ENCODE measurements around the gene IFITM1. TPM values are rescaled to one million over a fixed set of nuclear protein-coding genes. Genes with fewer than 3 reads are reported as not detected.
A peak's percentile ranks its signal among the peaks of the same experiment; 100 is the strongest.

The IFITM1 gene
- polyA plus RNA-seq, 3 donors: 26.0 to 49.5 (median 36.3) TPM

DNA sequence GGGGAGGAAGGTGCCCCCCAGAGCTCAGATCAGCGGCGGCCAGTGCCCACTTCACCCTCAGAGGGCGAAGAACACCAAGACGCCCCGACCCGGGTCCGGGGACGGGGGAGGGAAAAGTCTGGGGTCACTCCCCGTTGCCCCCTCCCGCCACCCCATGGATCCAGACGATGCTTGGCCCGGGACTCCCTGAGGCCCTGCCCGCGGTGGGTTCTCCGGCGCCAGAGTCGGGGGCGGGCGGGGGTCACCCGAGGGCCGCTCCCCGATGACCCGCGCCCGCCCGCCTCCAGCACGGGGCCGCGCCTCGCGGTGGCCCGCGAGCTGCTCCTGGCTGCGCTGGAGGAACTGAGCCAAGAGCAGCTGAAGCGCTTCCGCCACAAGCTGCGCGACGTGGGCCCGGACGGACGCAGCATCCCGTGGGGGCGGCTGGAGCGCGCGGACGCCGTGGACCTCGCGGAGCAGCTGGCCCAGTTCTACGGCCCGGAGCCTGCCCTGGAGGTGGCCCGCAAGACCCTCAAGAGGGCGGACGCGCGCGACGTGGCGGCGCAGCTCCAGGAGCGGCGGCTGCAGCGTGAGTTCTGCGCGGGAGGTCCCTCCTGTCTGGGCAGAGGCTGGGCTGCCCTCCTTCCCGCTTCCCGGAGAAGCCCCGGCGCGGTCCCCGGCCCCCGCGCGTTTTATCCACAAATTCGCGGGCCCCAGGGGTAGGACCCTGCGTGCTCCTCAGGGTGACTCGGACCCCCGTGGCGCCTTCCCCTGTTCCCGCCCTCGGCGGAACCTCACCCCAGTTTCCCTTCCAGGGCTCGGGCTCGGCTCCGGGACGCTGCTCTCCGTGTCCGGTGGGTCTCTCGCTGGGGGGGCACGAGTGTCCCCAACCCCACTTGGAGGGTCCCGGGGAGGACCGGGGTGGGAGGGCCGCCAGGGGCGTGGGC lies 34.5 kb upstream of the IFITM1 start:
- Mint-ChIP-seq H3K27ac (no peak overlapping the region), H3K4me1 (peaks cover 35% of the 10 kb centered on the region), H3K4me3 (peak overlapping the region in 1 of 2 donors; percentile 88), H3K27me3 (ENCODE audit: low read depth in 3 of 3) (peaks cover 52 to 70% (median 55%) of the 10 kb centered on the region in 3 donors), H3K36me3 (peaks cover 14 to 16% of the 10 kb centered on the region in 2 donors), H3K9me3 (peaks cover 0 to 27% (median 18%) of the 10 kb centered on the region in 7 donors)
- Histone ChIP-seq H2AFZ (ENCODE audit: insufficient read depth, low read depth, low read length, poor library complexity, severe bottlenecking) (peak overlapping the region; percentile 67), H3K4me1 (ENCODE audit: control insufficient read depth in 1 of 2, insufficient read depth in 2 of 2, low read length in 2 of 2) (peaks cover 34 to 48% of the 10 kb centered on the region in 2 donors), H3K9ac (ENCODE audit: insufficient read depth, low read length, poor library complexity, severe bottlenecking) (no peak overlapping the region), H3K36me3 (replicated peaks in 1 of 2; ENCODE audit: control insufficient read depth in 1 of 2, insufficient read depth in 2 of 2, low read length in 2 of 2) (no peaks in the 10 kb centered on the region), H4K20me1 (ENCODE audit: insufficient read depth, low read length) (peaks cover 5% of the 10 kb centered on the region), H3K4me3 (replicated peaks in 1 of 3; ENCODE audit: low read depth in 2 of 3, low read length in 3 of 3) (peak overlapping the region in 1 of 3 experiments; percentile 61), H3K9me3 (replicated peaks in 1 of 2; ENCODE audit: control insufficient read depth in 1 of 2, insufficient read depth in 1 of 2, low read length in 2 of 2) (peaks cover 0 to 15% of the 10 kb centered on the region in 2 donors), H3K79me2 (ENCODE audit: insufficient read depth, low read length) (no peaks in the 10 kb centered on the region), H3K4me2 (replicated peaks; ENCODE audit: extremely low read depth, low read length, poor library complexity, severe bottlenecking) (peak overlapping the region; percentile 68), H3K27ac (ENCODE audit: low read depth in 1 of 2, low read length in 2 of 2) (no peak overlapping the region), H3K27me3 (ENCODE audit: control insufficient read depth in 2 of 2, insufficient read depth in 2 of 2, low read length in 2 of 2) (peaks cover 40 to 52% of the 10 kb centered on the region in 2 donors)
- TF ChIP-seq, protein P1, sequence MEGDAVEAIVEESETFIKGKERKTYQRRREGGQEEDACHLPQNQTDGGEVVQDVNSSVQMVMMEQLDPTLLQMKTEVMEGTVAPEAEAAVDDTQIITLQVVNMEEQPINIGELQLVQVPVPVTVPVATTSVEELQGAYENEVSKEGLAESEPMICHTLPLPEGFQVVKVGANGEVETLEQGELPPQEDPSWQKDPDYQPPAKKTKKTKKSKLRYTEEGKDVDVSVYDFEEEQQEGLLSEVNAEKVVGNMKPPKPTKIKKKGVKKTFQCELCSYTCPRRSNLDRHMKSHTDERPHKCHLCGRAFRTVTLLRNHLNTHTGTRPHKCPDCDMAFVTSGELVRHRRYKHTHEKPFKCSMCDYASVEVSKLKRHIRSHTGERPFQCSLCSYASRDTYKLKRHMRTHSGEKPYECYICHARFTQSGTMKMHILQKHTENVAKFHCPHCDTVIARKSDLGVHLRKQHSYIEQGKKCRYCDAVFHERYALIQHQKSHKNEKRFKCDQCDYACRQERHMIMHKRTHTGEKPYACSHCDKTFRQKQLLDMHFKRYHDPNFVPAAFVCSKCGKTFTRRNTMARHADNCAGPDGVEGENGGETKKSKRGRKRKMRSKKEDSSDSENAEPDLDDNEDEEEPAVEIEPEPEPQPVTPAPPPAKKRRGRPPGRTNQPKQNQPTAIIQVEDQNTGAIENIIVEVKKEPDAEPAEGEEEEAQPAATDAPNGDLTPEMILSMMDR (IDR thresholded peaks at IDR 0.05): no peak
- intact Hi-C loops (cut with micrococcal nuclease): no loop called here
- peak in 2 of 3 donors; percentile 31 to 33 for DNase-seq
- 12% methylated on average over 95 of the region's 97 CpGs for WGBS (ENCODE audit: insufficient coverage)

DNA sequence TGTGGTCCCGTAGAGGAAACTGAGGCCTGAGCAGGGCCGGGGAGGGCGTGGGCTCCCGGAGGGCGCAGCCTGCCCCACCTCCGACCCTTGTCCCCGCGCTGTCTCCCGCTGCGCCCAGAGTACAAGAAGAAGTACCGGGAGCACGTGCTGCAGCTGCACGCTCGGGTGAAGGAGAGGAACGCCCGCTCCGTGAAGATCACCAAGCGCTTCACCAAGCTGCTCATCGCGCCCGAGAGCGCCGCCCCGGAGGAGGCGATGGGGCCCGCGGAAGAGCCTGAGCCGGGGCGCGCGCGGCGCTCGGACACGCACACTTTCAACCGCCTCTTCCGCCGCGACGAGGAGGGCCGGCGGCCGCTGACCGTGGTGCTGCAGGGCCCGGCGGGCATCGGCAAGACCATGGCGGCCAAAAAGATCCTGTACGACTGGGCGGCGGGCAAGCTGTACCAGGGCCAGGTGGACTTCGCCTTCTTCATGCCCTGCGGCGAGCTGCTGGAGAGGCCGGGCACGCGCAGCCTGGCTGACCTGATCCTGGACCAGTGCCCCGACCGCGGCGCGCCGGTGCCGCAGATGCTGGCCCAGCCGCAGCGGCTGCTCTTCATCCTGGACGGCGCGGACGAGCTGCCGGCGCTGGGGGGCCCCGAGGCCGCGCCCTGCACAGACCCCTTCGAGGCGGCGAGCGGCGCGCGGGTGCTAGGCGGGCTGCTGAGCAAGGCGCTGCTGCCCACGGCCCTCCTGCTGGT lies 33.7 kb upstream of the IFITM1 start:
- TF ChIP-seq, protein P1 (IDR thresholded peaks at IDR 0.05): no peak
- Histone ChIP-seq H3K9ac (ENCODE audit: insufficient read depth, low read length, poor library complexity, severe bottlenecking) (no peak overlapping the region), H3K27ac (ENCODE audit: low read depth in 1 of 2, low read length in 2 of 2) (no peak overlapping the region), H3K9me3 (replicated peaks in 1 of 2; ENCODE audit: control insufficient read depth in 1 of 2, insufficient read depth in 1 of 2, low read length in 2 of 2) (peaks cover 0 to 15% of the 10 kb centered on the region in 2 donors), H3K4me2 (replicated peaks; ENCODE audit: extremely low read depth, low read length, poor library complexity, severe bottlenecking) (peak overlapping the region; percentile 68), H2AFZ (ENCODE audit: insufficient read depth, low read depth, low read length, poor library complexity, severe bottlenecking) (peak overlapping the region; percentile 67), H3K4me1 (ENCODE audit: control insufficient read depth in 1 of 2, insufficient read depth in 2 of 2, low read length in 2 of 2) (peaks cover 30 to 40% of the 10 kb centered on the region in 2 donors), H3K27me3 (ENCODE audit: control insufficient read depth in 2 of 2, insufficient read depth in 2 of 2, low read length in 2 of 2) (peaks cover 40 to 52% of the 10 kb centered on the region in 2 donors), H3K36me3 (replicated peaks in 1 of 2; ENCODE audit: control insufficient read depth in 1 of 2, insufficient read depth in 2 of 2, low read length in 2 of 2) (no peaks in the 10 kb centered on the region), H3K4me3 (replicated peaks in 1 of 3; ENCODE audit: low read depth in 2 of 3, low read length in 3 of 3) (peak overlapping the region in 1 of 3 experiments; percentile 61), H3K79me2 (ENCODE audit: insufficient read depth, low read length) (no peaks in the 10 kb centered on the region), H4K20me1 (ENCODE audit: insufficient read depth, low read length) (peaks cover 5% of the 10 kb centered on the region)
- Mint-ChIP-seq H3K4me1 (peaks cover 31% of the 10 kb centered on the region), H3K4me3 (peak overlapping the region; percentile 72 to 85), H3K27me3 (ENCODE audit: low read depth in 3 of 3) (peaks cover 52 to 75% (median 55%) of the 10 kb centered on the region in 3 donors), H3K9me3 (peaks cover 0 to 27% (median 18%) of the 10 kb centered on the region in 7 donors), H3K36me3 (peaks cover 14 to 16% of the 10 kb centered on the region in 2 donors), H3K27ac (peak overlapping the region in 1 of 7 donors; percentile 54)
- 5% methylated on average over 85 of the region's 85 CpGs for WGBS (ENCODE audit: insufficient coverage)
- intact Hi-C loops (cut with micrococcal nuclease): no loop called here
- DNase-seq: peak; percentile 44 to 47 (median 44)
